DND-41 (cell line): ENCODE results near the gene XRCC3.

Experiments used
- EZH2 ChIP-seq: IDR thresholded peaks from 3 replicates; pipeline ENCODE4 v1.6.1; 2012; ENCODE audit warnings: borderline replicate concordance, low read depth, mild to moderate bottlenecking, moderate library complexity, low read length, inconsistent platforms; ENCODE audit not compliant: severe bottlenecking
- TF ChIP-seq, protein P1 (sequence below): IDR thresholded peaks from 2 replicates; pipeline ENCODE4 v1.5.1; 2012; ENCODE audit warnings: borderline replicate concordance, low read length, moderate library complexity, mild to moderate bottlenecking; ENCODE audit not compliant: poor library complexity, severe bottlenecking; ENCODE audit errors: extremely low read depth

DNA sequence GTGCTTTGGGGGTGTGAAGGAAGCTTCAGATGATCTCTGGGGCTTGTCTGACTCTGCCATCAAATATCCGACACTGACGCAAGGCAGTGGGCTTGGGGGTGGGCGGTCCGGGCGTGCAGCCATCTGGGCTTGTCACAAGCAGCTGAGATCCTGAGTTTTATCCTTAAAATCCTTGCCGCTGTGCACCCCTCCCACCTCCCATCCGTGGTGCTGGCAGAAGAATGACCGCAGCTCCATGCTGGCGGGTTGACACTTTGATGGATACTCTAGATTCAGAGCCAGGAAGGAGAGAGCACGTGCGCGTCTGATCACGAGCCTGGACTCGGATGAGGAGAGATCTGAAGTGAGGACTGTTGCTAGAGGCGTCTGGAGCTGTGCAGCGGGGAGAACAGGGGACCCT, 3.3 kb upstream of the XRCC3 start:
- TF ChIP-seq EZH2, result no peak
- TF ChIP-seq, protein P1, sequence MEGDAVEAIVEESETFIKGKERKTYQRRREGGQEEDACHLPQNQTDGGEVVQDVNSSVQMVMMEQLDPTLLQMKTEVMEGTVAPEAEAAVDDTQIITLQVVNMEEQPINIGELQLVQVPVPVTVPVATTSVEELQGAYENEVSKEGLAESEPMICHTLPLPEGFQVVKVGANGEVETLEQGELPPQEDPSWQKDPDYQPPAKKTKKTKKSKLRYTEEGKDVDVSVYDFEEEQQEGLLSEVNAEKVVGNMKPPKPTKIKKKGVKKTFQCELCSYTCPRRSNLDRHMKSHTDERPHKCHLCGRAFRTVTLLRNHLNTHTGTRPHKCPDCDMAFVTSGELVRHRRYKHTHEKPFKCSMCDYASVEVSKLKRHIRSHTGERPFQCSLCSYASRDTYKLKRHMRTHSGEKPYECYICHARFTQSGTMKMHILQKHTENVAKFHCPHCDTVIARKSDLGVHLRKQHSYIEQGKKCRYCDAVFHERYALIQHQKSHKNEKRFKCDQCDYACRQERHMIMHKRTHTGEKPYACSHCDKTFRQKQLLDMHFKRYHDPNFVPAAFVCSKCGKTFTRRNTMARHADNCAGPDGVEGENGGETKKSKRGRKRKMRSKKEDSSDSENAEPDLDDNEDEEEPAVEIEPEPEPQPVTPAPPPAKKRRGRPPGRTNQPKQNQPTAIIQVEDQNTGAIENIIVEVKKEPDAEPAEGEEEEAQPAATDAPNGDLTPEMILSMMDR, result no peak
